Fibroblast of gingiva (primary cell): Measurements from ENCODE around the gene CERS3.

ENCODE experiments used
- DNase-seq: peaks from one replicate; pipeline ENCODE4 v3.0.0-alpha.2; 2011; ENCODE audit warnings: low read depth

Gene CERS3

GRCh38 chr15:100528833-100529428, at the start of gene CERS3:
TSS of gene CERS3 (minus strand) at chr15:100528950. CDS start at chr15:100501849, 27,101 bp downstream.
- no peak for DNase-seq

- no peak for DNase-seq
These were observed 44.8 kb upstream of the CERS3 start for GRCh38 chr15:100573526-100573925.

DNA sequence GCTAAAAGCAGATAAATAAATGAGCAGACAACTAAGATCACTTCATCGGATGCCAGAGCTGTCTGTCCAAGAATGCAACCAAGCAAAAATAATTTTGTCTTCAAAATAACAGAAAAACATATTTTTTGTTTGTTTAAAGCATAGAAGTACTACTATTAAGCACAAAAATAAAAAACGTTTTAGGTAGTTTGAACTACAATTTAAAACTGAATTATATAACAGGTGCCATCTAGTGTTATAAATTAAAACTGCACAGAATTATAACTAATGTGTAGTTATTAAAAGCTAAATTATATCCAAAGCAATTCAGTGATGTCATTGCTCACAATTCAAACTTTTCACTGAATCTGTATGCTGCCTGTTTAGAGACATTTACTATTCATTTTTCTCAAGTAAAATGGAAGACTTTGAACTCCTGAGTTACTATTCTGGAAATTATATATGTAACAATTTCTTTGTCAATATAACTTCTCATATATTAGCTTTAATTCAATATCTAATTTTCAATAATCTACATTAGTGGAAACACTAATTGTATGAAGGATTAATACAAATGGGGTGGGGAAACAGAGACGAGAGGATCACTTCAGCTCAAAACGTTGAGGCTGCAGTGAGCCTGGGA, 43.7 kb upstream of the CERS3 start:
- peak; percentile 11 for DNase-seq

GRCh38 chr15:100571592-100572167, 42.9 kb upstream of the CERS3 start:
- no peak for DNase-seq

GRCh38 chr15:100570735-100571313, 42.1 kb upstream of the CERS3 start:
- DNase-seq: peak; percentile 7

DNA sequence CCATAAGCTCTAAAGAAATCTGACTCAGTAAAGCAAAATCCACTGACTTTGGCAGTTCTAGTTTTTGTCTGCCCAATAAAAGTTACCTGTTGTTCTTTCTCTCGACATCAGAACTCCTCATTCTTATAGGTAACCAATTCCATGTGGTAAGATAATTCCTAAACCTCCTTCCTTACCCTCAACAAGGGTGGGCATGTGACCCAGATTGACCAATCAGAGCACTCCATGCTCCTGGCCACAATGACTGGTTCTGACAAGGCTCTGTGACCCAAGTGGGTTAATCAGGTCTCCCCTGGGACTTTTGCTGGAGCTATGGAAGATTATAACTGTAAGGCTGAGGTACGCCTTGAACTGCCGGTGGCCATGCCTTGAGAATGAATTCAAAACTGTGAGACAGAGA, 41.5 kb upstream of the CERS3 start:
- no peak for DNase-seq

DNA sequence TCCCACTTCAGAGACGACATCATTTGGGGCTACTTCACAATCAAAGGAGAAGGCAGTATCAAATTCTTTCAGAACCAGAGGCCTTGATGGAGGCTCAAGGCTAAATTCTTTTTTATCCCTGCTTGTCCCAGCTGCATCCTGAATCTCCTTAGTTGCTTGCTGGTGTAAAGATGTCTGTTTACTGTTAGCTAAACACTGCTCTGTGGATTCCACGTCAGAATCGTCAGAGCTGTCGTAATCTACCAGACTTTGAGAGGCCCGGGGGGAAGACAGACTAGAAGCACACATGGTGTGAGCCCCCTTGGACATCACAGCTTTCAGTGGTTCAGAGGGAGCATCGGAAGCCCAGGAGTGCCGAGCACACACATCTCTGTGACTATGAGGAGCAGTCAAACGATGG, 40.6 kb upstream of the CERS3 start:
- no peak for DNase-seq

- DNase-seq: no peak
These were observed 38.3 kb upstream of the CERS3 start for GRCh38 chr15:100566850-100567628.

DNA sequence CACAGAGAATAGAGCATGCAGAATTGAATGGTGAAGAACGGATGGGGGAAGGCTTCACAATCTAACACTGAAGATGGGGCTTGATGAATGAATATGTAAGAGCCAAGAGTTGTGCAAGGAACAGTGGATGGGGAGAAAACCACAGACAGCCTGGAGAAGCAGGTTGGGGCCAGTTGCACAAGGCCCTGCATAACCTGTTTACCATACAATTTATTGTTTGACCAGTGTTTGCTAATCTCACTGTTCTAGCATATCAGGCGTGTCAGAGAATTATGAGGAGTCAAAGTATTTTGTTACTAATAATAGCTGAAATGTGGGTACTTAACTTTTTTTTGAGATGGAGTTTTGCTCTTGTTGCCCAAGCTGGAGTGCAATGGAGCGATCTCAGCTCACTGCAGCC, 36.8 kb upstream of the CERS3 start:
- no peak for DNase-seq

DNA sequence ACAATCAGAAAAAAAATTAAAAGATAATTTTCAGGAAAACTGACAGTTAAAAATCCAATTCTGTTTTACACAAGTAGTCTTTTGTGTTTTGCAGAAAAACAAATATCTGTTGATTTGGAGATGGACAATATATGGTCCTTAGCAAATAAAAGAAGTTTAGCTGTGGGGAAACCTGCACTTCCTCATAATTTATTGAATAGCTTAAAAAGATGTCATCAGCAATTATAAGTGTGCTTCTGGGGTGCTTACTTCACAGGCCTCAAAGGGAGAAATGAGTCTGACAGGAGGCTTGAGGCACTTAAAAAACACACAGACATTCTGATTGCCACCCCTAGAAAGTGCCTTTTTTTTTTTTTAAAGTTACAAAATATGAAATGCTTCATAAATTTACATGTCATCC, 31.6 kb upstream of the CERS3 start:
- no peak for DNase-seq

DNA sequence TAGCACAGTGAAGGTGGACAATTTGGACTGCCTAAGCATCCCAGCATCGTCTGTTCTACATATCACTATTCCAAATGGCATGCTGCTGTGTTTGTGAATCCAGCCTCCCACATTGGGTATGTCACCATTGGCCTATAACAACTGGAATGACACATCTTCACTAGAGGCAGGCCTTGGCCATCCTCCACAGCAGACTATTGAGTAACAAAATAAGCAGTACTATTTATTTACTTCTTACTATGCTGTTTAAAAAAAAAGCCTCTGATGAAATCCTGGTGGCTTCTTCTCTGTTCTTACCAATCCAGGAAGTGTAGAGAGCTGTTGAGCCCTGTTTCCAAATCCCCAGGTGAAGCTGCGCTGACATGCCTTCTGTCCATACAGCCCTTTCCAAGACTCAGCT, 30.6 kb upstream of the CERS3 start:
- peak; percentile 96 for DNase-seq

GRCh38 chr15:100558771-100559254, 30.1 kb upstream of the CERS3 start:
- DNase-seq: no peak

DNA sequence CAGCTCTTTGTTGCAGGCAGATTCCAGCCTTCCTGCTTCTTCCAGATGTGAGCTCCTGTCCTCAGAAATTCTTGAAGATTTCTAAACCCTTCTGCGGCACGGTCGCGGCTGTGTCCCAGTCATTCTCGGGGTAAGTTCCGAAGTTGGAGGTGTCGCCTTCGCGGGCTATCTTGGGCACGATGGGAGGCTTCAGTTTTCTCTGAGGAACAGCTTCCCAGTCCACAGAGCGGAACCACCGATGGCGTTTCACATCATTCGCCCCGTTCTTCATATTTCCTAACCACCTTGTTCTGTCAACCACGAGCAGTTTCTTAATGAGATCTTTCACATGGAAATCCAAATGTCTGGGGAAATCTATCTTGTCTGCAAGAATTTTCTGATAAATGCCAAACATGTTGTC, 24.7 kb upstream of the CERS3 start:
- DNase-seq: no peak

GRCh38 chr15:100547961-100548360, 19.2 kb upstream of the CERS3 start:
- DNase-seq: no peak

- DNase-seq: no peak
These were observed 16.2 kb upstream of the CERS3 start for GRCh38 chr15:100544946-100545345.

GRCh38 chr15:100544338-100544841, 15.6 kb upstream of the CERS3 start:
- no peak for DNase-seq

GRCh38 chr15:100542290-100542689, 13.5 kb upstream of the CERS3 start:
- DNase-seq: no peak

DNA sequence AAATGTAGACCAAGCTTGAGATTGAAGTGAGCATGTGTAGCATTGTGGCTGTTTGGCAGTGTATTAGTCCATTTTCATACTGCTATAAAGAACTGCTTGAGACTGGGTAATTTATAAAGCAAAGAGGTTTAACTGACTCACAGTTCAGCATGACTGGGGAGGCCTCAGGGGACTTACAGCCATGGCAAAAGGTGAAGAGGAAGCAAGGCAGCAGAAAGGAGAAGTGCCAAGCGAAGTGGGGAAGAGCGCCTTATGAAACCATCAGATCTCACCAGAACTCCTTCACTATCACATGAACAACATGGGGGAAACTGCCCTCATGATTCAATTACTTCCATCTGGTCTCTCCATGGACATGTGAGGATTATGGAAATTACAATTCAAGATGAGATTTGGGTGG, 8.6 kb upstream of the CERS3 start:
- no peak for DNase-seq

GRCh38 chr15:100536733-100537132, 8.0 kb upstream of the CERS3 start:
- DNase-seq: no peak

DNA sequence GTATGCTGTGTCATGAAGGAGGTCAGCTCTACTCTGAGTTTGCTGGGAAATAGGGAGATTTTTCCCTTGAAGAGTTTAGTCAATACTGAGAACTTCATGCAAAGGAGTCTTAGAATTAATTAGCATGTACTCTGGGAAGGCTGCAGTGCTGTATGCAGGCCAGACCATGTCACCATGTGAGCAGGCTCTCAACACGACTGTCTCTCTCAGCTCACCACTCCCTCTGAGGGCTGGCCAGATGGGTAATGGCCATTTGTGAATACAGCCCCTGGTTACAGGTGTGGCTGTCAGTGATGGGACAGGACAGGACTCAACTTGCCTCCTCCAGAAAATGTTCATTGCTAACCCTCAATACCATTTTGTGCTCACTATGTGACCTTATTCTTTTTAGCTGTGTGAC, 5.1 kb upstream of the CERS3 start:
- DNase-seq: no peak

- no peak for DNase-seq
These were observed 3.1 kb upstream of the CERS3 start for GRCh38 chr15:100531823-100532327.

DNA sequence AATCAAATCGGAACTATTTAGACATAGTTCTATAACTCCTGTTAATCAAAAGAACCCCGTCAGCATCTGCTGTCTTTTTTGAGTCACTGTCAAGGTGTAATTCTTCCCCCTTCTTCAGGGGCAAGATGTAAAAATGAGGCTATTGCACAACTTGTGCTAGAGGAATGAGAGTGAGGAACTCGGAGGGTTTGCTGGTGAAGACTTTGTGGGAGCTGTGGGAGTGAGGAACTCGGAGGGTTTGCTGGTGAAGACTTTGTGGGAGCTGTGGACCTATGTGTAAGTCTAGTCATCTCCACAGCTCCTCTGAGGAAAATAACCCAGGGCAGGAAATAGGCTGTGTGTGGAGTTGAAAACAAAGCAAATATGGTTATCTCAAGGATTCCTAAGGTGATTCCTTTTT, 2.5 kb upstream of the CERS3 start:
- DNase-seq: no peak
